GM21825 (cell line): ENCODE measurements around the gene PTTG1.
"Not testable (repeated sequence)": the region's sequence is repeated elsewhere in the genome, so short reads cannot be mapped to it uniquely, and the experiment has no call there.

Experiments
- ATAC-seq: cut with Tn5 transposase; IDR thresholded peaks from one replicate; pipeline ENCODE4 v1.9.1; 2021; ENCODE audit warnings: mild to moderate bottlenecking, moderate library complexity; ENCODE audit not compliant: unreplicated experiment

The PTTG1 gene

GRCh38 chr5:160420331-160420610, 1.4 kb upstream of the PTTG1 start:
- ATAC-seq, result no peak

- ATAC-seq, result no peak
Observed at GRCh38 chr5:160423099-160423498, 1.4 kb downstream of the PTTG1 start.

- ATAC-seq, result no peak
Observed at GRCh38 chr5:160427607-160428006, 6.0 kb downstream of the PTTG1 start.

- ATAC-seq, result peak; percentile 35
Observed at GRCh38 chr5:160432196-160432595, 10.5 kb downstream of the PTTG1 start.

- no peak for ATAC-seq
Observed at GRCh38 chr5:160432787-160433186, 11.1 kb downstream of the PTTG1 start.

- peak; percentile 86 for ATAC-seq
Observed at GRCh38 chr5:160434022-160434531, 12.4 kb downstream of the PTTG1 start.

GRCh38 chr5:160435532-160435931, 13.9 kb downstream of the PTTG1 start:
- ATAC-seq, result no peak

- no peak for ATAC-seq
Observed at GRCh38 chr5:160436017-160436416, 14.4 kb downstream of the PTTG1 start.

- ATAC-seq, result not testable (repeated sequence)
Observed at GRCh38 chr5:160436661-160437060, 15.0 kb downstream of the PTTG1 start.

- no peak for ATAC-seq
Observed at GRCh38 chr5:160437271-160437670, 15.6 kb downstream of the PTTG1 start.

- ATAC-seq, result peak; percentile 21
Observed at GRCh38 chr5:160438316-160439204, 16.9 kb downstream of the PTTG1 start.

- peak; percentile 52 for ATAC-seq
Observed at GRCh38 chr5:160439205-160439600, 17.5 kb downstream of the PTTG1 start.

- ATAC-seq, result peak; percentile 31
Observed at GRCh38 chr5:160441311-160441781, 19.7 kb downstream of the PTTG1 start.

- ATAC-seq, result peak; percentile 19
Observed at GRCh38 chr5:160442824-160443431, 21.3 kb downstream of the PTTG1 start.

- ATAC-seq, result no peak
Observed at GRCh38 chr5:160444407-160444806, 22.8 kb downstream of the PTTG1 start.

GRCh38 chr5:160445132-160445531, 23.5 kb downstream of the PTTG1 start:
- ATAC-seq, result no peak

- ATAC-seq, result no peak
Observed at GRCh38 chr5:160445751-160446150, 24.1 kb downstream of the PTTG1 start.

- ATAC-seq, result no peak
Observed at GRCh38 chr5:160448886-160449285, 27.2 kb downstream of the PTTG1 start.

GRCh38 chr5:160449458-160449857, 27.8 kb downstream of the PTTG1 start:
- ATAC-seq, result no peak

- ATAC-seq, result peak; percentile 51
Observed at GRCh38 chr5:160450164-160450932, 28.7 kb downstream of the PTTG1 start.

GRCh38 chr5:160451281-160451680, 29.6 kb downstream of the PTTG1 start:
- ATAC-seq, result no peak
